GM19372 (cell line): Measurements from ENCODE around the gene DNAJB4.
"Not testable (repeated sequence)": the region's sequence is repeated elsewhere in the genome, so short reads cannot be mapped to it uniquely, and the experiment has no call there.

Source experiments
- ATAC-seq: cut with Tn5 transposase; IDR thresholded peaks from one replicate; pipeline ENCODE4 v1.9.1; 2021; ENCODE audit warnings: mild to moderate bottlenecking, low read depth, moderate library complexity; ENCODE audit not compliant: unreplicated experiment

The DNAJB4 gene

DNA sequence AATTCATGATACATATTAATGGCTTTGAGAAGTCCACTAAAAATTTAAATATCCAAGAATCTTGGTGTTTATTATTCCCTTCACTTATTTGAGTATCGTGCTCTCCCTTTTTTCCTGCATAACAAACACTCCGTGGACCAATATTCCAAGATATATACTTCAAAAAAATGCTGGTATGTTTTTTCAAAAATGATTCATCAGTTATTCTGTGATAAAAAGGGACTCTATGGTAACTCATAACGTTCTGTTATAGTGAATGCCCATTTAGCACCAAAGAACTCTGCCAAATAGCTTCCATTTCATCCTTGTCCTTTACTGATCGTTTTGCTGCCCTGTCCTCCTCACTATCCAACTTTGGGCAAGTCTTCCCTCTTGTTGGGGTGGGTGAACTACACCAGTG is 53.9 kb downstream of the DNAJB4 start:
- ATAC-seq: no peak

DNA sequence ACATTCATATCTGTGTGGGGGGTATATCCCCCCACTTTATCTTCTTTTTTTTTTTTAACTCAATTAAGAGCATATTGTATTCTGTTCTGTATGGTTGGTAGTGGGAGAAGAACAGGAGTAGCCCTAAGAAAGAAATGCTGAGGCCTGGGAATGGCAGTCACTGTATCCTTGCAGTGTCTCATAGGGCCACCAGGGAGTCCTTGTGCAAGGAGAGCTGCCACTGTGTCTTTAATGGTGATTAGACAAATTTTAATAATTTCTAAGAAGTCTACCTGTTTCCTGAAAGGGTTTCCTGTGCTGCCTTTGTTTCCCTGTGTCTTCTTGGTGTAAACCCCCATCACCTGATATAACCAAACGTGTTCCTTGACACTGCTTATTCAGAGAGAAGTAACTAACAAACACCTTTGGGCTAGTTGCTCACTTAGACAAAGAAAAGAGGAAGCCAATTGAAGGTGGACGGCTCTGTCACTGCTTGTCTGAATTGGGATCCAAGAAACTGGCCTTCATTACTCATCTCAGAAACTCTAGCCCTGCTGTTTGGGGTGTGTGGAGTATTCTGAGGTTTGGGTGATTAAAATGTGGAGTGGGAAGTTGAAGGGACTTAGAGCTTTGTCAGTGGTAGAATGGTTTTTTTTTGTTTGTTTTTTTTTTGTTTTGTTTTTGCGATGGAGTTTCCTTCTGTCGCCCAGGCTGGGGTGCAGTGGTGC is 56.3 kb downstream of the DNAJB4 start:
- ATAC-seq: peak; percentile 61

DNA sequence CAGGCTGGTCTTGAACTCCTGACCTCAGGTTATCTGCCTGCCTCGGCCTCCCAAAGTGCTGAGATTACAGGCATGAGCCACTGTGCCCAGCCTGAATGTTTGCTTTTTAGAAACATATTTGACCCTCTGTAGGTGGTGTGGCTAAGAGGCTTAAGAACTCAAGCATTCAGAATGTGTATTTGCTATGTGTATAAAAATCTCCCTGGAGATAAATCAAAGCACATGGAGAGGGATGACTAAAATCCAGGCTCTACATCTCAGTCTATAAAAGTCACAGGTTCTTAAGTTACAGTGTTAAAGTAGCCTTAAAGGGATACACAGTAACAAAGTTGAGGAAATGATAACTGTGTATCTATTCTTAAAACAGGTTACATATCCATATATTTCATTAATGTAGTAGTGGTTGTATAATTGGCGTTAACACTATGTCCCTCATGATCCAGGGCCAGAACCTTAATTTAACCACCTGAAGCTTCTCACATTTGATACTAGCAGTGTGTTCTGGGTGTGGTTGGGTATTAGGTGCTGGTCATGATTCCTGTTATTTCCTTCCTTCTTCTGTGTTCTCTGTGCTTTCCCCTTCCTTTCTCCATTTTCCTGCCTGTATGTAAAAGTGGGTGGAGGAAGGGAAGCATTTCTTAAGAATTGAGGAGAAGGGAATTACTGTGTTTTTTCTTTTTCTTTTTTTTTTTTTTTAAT is 57.2 kb downstream of the DNAJB4 start:
- no peak for ATAC-seq

DNA sequence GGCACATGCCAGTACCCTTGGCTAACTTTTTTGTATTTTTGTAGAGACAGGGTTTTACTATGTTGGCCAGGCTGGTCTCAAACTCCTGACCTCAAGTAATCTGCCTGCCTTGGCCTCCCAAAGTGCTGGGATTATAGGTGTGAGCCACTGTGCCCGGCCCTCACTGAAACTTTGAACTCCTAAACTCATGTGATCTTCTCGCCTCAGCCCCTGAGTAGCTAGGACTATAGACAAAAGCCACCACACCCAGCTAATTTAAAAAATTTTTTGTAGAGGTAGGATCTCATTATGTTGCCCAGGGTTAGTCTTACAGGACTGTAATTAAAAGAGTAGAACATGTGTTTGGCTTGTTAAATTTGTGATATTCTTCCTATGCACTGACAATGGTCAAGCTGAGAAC is 60.1 kb downstream of the DNAJB4 start:
- not testable (repeated sequence) for ATAC-seq
